Ecto neural progenitor cell (in vitro differentiated cells): ENCODE results near the gene NRAS.

Source experiments
- DNase-seq: peaks from one replicate; pipeline ENCODE4 v3.0.0-alpha.2; 2018; ENCODE audit warnings: low spot score

The NRAS gene

GRCh38 chr1:114676115-114676514 is 40.5 kb downstream of the NRAS start:
- DNase-seq: no peak

GRCh38 chr1:114671939-114672275 is 44.7 kb downstream of the NRAS start:
- DNase-seq: no peak

DNA sequence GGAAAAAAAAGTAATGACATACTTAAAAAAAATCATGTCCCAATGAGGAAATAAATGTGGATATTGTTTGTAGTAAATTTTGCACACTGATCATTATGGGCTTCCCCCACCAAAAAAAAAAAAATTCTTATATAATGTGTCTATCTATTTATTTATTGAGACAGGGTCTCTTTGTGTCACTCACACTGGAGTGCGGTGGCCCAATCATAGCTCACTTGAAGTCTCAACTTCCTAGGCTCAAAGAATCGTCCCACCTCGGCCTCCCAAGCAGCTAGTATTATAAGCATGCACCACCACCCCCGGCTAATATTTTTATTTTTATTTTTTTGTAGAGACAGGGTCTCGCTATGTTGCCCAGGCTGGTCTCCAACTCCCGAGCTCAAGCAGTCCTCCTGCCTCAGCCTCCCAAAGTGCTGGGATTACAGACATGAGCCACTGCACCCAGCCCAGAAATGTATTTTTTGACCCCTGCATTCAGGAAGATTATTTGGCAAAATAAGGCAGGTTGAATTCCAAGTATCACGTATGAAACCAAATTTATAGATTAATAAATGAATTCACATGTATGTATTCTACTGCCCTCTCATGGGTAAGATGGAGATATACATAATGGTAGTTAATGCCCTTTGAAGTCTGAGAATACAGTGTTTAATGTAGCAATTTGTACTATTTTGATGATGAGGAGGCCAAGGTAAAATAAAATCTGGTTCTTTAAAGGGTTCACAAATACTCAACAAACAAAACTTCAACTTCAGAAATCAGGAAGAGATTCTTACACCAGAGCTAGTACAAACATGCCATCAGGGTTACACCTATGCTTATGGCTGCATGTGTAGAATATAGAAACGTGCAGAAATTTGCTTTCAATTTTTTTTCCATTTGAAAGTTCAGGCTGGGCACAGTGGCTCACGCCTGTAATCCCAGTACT is 45.3 kb downstream of the NRAS start:
- DNase-seq: no peak

DNA sequence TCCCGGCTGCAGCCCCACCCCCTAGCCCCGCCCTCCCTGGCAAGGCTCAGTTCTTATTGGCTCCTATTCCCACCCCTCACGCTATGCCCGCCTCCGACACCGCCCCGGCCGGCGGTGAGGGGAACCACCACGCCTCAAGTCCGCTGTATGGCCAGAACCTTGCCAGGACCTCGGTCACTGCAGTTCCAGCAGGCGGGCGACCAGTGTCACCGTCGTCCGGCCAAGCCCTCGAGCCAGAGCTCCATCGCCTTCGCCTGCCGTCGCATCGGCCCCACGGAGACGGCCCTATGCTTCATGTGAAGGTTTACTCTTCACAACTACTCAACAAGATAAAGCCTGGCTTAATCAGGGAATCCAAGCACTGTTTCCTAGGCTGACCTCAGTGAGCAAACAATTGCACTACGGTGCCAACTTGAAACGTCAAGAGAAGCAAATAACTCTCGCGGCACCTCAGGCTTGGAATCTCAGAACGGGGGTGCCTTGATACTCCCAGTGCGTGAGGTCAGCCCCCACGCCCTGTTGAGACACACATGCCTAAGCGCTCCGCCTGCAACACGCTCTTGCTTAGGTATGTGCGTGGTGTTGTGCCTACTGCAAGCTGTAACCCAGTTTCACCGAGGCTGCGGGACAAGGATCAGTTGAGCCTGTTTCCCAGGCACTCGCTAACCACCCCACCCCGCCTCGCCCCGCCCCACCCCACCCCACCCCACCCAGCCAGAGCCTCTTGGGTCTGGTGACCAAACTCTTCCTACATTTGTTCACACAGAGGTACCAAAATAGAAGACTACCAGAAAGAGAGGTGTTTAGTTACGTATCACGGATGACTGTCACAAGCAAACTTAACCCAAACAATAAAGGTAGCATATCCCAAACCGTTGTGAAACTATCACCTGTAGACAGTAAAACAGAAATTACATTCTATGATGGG is 46.2 kb downstream of the NRAS start:
- DNase-seq: peak; percentile 94

GRCh38 chr1:114669562-114670082 is 46.9 kb downstream of the NRAS start, which contains the start of gene DENND2C:
TSS of gene DENND2C (minus strand) at chr1:114670049. CDS start at chr1:114625984, 44,065 bp downstream.
- no peak for DNase-seq

- DNase-seq: no peak
Observed at GRCh38 chr1:114668784-114669561, 47.6 kb downstream of the NRAS start.

DNA sequence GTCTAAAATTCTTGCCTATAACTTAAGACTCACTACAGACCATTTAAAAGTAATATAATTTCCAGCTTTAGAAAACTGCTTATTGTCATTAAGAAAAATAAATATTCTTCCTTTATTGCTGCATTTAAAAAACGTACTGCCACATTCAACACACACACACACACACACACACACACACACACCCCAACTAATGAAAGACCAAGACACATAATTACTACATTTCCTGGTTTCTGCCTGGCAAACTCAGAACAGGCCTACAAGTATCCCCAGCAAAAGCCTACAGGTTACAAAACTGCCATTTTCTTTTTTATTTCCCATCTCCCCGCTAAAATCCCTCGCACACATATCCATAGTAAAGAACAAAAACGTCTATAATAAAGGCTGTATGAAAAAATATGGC is 48.2 kb downstream of the NRAS start:
- no peak for DNase-seq

DNA sequence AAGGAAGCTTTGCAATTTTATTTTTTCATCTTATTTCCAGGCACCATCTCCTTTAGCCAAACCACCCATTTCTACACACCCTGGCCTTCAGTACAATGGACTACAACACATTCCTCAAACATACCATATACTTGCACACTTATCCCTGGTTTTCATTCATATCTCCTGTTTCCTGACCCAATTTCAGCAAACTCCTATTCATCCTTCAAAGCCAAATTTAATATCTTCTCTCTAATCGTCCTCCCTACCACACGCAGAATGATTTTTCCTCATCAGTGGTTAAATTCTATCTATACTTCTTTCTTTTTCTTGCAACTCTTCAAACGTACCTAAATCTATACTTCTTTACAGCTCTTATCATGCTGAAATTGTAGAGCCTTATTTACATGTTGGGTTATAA is 49.6 kb downstream of the NRAS start:
- no peak for DNase-seq

DNA sequence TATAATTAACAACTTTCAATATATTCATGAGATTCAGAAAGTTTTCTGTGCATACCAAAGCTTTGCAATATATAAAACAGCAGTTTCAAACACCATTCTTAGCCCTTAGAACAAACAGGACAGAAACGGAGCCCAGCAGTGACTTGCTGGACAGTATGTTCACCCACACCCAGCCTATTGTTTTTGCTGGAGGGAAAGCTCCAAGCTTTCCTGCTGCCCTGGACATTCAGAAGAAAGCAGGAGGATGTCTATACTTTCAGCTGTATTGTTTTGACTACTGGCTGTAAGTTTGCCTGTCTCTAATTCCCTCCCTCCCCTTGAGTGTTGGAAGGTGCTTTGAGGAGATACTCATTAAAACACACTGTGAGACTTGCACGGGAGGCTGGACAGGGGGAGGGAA is 56.3 kb downstream of the NRAS start:
- DNase-seq: no peak
